GM12801 (cell line): Measurements from ENCODE around the gene MYT1.

Source experiments
- CTCF ChIP-seq: IDR thresholded peaks from one replicate; pipeline ENCODE4 v1.5.1; 2011; ENCODE audit warnings: control low read depth; ENCODE audit not compliant: insufficient read length; ENCODE audit errors: extremely low read depth

The MYT1 gene

GRCh38 chr20:64154590-64155257, 9.5 kb upstream of the MYT1 start:
- TF ChIP-seq CTCF: no peak

DNA sequence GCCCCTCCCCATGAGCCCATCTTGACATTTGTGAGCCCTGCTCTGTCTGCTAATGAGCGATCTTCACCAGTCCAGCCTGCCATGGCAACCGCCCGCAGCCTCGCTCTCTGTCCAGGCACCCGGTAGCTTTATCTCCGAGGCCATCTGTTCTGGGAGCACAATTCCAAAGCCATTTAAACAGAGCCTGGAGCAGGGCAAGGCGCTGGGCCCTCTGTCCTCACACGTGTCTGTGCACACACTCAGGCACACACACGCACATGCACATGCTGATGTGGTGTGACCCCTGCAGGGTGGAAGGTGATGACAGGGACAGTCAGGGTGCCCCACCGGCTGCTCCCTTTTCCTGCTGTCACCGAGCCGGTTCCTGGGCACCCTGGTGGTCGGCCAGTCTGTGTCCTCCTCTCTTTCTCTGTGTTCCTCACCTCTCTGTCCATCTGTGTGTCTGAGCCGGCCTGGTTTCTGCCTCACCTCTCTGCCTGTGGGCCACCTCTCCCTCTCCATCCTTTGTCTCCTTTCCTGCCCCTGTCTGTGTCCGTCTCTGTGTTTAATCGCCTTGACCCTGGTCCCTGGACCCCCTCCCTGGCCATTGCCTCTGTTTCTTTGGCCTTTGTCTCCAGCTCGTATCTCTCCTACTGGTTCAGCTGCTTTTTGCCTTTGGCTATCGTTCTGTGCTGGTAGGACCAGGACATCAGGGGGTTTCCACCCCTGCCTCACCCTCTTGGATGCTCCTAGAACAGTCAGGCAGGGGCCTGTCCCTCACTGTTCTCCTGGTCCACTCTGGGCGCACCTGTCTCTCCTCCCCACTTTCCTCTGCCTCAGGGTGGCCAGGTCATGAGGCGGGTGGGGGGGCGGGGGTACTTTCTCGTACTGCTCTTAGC, 8.8 kb upstream of the MYT1 start:
- no peak for TF ChIP-seq CTCF

- no peak for TF ChIP-seq CTCF
These were observed 7.9 kb upstream of the MYT1 start for GRCh38 chr20:64156136-64156885.

GRCh38 chr20:64156886-64157875, 7.1 kb upstream of the MYT1 start:
- no peak for TF ChIP-seq CTCF

DNA sequence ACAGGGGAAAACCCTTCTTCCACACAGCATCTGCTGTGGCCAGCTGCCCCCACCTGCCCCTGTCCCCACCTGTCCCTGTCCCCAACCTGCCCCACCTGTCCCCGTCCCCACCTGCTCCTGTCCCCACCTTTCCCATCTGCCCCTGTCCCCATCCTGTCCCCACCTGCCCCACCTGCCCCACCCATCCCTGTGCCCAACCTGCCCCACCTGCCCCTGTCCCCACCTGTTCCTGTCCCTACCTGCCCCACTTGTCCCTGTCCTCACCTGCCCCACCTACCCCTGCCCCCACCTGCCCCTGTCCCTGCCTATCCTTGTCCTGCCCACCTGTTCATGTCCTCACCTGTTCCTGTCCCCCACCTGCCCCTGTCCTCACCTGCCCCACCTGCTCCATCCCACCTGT, 6.4 kb upstream of the MYT1 start:
- no peak for TF ChIP-seq CTCF

DNA sequence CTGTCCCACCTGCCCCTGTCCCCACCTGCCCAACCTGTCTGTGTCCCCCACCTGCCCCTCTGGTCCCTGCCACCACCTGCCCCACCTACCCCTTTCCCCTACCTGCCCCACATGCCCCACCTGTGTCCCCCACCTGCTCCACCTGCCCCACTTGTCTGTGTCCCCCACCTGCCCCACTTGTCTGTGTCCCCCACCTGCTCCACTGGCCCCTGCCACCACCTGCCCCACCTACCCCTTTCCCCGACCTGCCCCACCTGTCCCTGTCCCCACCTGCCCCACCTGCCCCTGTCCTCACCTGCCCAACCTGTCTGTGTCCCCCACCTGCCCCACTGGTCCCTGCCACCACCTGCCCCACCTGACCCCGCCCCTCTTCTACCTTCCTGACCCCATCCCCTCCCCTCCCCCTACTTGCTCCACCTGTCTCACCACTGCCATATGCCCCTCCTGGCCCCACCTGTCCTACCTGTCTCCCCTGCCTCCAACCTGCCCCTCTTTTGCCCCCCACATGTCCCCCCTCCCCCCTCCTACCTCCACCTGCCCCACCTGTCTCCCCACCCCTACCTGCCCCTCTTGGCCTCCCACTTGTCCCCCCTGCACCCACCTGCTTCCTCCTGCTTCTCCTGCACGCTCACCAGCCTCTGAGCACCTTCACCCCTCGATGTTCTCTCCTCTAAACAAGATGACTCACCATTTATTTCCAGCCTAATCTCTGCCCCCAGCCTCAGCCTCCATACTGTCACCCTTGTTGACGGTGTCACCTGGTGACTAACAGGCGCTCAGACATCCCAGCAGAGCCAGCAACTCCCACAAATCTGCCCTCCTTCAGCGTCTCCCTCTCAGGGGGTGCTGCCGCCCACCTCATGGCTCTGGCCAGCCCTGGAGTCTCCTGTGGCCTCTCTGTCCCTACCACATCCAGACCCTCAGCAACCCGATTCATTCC, 5.6 kb upstream of the MYT1 start:
- TF ChIP-seq CTCF: no peak
